Uterus (tissue), 2 donors: Measurements from ENCODE around the gene EFCAB7.

ENCODE experiments used
- POLR2A ChIP-seq, 2 donors: fragments of 450-650 bp; IDR thresholded peaks; one replicate each; pipeline ENCODE4 v1.6.1; 2016; ENCODE audit warnings: antibody characterized with exemption in 2 of 2, mild to moderate bottlenecking in 1 of 2, moderate library complexity in 1 of 2
- TF ChIP-seq, protein P1 (sequence below), 4 experiments: fragments of 200-600 bp in 2 of 4; fragments of 450-650 bp in 2 of 4; sonication (generic) in 2 of 4; IDR thresholded peaks; one replicate each; pipeline ENCODE4 v1.5.1; 2016 to 2019; ENCODE audit warnings: antibody characterized with exemption in 4 of 4, mild to moderate bottlenecking in 2 of 4, moderate library complexity in 1 of 4

DNA sequence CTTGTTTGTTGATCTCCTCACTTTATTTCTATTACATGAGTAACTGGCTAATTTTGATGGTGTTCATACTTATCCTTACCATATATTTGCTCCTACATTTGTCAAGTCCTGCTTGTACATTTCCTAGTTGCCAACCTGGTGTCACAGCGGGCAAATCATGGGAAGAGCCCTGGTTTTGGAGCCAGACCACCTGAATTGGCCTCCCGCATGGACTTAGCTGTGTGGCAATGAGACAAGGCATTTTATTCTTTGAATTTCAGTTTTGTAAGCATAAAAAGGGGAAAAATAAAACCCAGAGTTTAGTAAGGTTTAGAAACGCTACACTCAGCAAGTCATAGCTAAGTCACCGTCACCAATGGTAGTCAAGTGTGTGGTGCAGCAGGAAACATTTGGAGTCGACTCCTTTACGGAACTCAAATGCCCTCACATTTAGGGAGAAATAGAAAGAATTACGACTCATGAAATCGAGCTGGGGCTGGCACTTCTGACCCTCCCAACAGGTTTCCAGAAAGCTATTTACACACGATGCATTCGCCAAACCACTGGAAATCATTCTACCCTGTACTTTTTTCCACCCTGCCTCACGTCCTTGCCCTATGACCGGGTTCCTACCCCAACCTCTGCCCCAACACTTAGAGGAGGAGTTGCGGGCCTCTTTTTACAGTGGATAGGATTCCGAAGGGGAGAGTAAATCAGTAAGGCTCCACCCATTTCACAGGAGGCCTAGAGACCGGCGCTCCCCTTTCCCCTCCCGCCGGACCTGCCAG is 69.4 kb downstream of the EFCAB7 start:
- TF ChIP-seq, protein P1, sequence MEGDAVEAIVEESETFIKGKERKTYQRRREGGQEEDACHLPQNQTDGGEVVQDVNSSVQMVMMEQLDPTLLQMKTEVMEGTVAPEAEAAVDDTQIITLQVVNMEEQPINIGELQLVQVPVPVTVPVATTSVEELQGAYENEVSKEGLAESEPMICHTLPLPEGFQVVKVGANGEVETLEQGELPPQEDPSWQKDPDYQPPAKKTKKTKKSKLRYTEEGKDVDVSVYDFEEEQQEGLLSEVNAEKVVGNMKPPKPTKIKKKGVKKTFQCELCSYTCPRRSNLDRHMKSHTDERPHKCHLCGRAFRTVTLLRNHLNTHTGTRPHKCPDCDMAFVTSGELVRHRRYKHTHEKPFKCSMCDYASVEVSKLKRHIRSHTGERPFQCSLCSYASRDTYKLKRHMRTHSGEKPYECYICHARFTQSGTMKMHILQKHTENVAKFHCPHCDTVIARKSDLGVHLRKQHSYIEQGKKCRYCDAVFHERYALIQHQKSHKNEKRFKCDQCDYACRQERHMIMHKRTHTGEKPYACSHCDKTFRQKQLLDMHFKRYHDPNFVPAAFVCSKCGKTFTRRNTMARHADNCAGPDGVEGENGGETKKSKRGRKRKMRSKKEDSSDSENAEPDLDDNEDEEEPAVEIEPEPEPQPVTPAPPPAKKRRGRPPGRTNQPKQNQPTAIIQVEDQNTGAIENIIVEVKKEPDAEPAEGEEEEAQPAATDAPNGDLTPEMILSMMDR (IDR thresholded peaks at IDR 0.05), result no peak
- TF ChIP-seq POLR2A (IDR thresholded peaks at IDR 0.05), result no peak
